Stimulated activated CD8-positive, alpha-beta memory T cell treated with anti-CD3 and anti-CD28 coated beads, Interleukin-2, amount 100 ng/mL, for 1 hour (primary cell): ENCODE measurements around the gene TMEM204.

Experiments used
- DNase-seq, 2 donors: peaks; one replicate each; pipeline ENCODE4 v3.0.0-alpha.2; 2020; ENCODE audit warnings: low read depth in 2 of 2

TMEM204 gene

DNA sequence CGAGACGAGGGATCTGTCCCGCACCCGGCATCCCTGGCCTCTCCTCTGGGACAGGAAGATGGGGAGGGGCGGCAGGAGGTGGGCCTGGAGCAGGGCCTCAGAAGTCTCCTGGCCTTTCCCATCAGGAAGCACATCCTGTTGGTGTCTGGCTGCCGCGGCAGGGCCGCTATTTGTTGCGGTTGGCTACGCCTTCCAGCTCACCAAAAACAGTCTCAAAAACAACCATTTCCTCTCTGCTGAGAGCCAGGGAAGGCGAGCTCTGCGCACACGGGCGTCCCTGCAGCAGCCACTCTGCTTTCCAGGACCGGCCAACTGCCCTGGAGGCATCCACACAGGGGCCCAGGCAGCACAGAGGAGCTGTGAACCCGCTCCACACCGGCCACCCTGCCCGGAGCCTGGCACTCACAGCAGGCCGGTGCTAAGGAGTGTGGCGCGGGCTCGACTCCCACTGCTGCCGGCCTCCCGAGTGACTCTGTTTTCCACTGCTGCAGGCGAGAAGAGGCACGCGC lies at the start of gene TMEM204:
TMEM204 (plus strand) TSS at position 224 of the 509 bp plus-strand sequence. CDS start 610 bp downstream, outside the sequence.
- no peak for DNase-seq

DNA sequence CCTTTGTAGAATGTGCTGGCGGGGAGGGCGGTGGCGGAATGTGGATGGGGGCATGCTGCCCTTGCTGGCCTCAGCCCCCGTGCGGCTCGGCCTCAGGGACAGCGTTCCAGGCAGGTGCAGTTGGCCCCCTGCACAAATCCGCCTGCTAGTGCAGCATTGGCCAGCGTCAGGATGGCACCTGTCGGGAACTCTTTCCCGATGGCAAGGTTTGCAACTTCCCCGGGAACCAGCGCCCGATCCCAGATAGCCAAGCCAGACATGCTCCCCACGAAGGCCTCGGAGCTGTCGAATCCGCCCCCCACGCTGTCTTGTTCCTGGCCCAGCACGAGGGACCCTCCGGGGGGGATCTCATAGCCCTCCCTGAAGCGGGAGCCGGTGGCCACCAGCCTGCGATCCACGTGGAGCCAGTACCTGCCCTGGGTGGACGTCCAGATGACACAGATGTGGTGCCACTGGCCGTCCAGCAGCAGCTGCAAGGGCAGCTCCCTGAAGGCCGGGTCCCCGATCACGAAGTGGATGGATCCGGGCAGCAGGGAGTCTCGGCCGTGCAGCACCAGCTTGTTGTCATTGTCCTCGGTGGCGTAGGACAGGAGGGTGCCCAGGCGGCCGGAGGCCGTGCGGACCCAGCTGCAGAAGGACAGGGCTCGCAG lies 47.5 kb upstream of the TMEM204 start:
- DNase-seq, result no peak

DNA sequence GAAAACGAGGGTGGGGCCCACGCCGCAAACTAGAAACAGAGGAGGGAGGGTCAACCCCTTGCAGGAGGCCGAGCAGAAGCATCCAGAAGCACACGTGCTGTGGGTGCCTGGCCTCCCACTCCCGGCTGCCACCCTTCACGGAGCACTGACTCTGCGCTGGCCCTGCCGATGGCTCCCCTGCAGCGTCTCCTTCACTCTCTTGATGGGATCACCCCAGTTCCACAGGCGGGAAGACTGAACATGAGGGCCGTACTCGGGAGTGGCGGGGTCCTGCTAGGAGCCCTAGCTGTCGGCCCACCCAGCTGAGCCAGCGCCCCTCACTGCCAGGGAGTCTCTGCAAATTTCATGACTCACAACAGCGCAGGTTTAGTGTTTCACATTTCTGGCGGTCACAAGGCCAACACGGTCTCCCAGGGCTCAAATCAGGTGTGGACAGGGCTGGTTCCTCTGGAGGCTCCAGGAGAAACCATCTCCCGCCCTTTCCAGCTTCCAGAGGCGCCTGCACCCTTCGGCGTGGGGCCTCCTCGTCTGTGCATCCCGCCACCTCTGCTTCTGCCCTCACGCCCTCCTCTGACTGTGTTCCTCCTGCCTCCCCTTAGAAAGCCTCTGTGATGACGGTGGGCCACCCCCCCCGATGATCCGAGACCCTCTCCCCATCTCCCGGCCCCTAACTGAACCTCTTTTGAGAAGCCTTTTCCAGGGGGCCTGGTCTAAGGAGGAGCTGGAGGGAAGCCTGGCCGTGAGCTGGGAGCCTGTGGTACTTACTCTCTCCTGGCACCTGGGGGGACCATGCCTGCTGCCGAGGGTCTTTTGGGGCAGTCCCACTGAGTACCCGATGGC lies 46.7 kb upstream of the TMEM204 start:
- no peak for DNase-seq

DNA sequence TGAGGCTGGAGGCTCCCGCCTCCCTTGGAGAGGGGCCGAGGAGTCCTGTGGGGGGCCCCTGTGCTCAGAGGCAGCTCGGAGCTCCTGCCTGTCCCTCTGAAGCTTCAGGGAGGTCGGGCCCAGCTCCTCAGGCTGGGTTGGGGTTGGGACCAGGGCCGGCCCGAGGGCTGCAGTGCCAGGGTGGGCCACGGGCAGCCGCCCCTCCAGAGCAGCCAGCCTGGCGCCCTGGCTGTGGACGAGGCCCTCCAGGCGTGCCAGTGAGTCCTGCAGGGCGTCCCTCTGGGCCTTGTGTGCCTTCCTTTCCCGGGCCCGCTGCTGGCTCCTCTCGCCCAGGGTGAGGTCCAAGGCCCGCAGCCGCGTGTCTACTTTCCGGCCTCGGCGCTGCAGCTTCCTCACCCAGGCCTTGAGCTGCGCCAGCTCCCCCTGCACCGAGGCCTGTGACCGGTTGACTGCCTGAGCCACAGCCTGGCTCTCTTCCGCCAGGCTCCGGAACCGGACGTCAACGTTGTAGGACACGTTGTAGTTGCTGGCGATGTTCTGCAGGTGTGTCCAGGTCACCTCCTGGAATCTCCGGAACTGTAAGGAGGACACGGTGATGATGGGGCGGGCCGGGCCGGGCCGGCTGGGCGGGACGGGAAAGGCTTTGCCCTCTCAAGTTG lies 45.9 kb upstream of the TMEM204 start:
- DNase-seq, result no peak

DNA sequence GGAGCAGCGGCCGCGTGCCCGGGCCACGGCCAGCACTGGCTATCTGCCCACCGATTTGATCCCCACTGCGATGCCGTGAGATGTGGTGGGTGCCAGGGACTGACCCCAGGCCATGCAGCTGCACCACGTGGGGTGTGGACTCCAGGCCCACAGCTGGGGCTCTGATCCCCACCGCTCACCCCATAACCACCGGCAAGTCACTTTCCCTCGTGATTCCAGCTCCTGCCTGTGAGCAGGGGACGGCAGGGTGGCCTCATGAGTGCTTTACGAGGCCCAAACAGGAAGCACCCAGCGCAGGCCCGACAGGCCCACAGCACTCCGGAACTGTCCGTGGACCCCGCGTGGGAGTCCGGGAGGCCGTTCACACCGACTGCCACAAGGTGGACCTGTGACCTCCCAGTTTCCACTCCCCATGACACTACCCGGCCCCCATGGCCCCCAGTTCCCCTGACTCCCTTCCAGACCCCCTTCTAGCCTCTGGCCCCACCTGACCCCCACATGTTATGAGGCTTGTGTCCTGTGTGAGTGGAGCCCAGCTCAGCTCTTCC lies 45.3 kb upstream of the TMEM204 start:
- no peak for DNase-seq

DNA sequence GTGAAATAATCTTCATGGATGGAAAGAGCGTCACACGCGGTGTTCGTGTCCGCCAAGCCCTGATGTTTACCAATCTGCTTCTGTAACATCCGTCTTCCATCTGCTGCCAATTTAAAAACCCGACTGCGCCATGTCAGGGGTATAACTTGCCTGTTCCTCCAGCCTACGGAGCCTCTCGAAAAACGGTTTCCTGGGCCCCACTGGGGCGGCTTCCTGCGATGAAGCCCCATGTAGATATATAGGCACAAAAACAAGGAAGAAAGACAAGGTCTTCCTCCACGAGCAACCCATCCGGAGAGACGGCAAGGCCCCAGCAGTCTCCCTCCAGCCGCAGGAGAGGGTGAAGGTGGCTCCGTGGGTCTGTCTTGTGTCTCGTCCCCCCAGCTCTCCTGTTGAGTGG lies 44.8 kb upstream of the TMEM204 start, which contains the start of gene PTX4:
PTX4 (minus strand) TSS at position 326 of the 400 bp plus-strand sequence; CDS start at position 291, 35 bp downstream.
- no peak for DNase-seq

DNA sequence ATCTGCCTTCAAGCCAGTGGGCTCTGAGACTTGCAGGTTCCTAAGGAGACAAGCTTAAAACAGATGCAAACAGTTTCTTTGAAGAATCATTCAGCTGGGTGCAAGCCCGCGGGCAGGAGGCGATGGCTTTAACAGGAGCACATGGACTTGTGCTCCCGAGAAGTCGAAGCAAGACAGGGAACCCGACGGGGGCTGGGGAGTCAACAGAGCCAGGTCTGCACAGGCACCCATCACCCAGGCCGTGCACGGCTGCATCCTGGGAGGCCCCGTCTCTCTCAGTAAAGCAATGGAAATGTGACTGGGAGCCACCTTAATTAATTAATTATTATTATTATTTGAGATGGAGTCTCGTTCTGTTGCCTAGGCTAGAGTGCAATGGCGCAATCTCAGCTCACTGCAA lies 44.4 kb upstream of the TMEM204 start:
- DNase-seq, result no peak

DNA sequence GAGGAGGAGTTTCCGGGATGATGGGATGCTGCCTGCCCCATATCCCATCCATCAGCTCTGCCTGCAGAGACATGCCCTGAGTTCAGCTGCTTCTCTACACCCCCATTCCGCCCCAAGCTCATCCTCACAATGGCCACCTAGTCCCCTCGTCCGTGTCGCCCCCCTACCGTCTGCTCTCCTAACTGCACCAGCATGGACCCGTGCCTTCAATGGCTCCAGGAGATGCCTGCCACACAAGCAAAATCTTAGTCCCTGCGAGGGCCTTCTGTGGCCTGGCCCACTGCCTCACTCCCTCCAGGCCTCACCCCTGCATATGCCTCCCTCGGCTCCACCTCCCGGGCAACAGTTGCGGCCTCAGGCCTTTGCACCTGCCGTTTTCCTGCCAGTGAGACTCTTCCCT lies 42.1 kb upstream of the TMEM204 start:
- no peak for DNase-seq

DNA sequence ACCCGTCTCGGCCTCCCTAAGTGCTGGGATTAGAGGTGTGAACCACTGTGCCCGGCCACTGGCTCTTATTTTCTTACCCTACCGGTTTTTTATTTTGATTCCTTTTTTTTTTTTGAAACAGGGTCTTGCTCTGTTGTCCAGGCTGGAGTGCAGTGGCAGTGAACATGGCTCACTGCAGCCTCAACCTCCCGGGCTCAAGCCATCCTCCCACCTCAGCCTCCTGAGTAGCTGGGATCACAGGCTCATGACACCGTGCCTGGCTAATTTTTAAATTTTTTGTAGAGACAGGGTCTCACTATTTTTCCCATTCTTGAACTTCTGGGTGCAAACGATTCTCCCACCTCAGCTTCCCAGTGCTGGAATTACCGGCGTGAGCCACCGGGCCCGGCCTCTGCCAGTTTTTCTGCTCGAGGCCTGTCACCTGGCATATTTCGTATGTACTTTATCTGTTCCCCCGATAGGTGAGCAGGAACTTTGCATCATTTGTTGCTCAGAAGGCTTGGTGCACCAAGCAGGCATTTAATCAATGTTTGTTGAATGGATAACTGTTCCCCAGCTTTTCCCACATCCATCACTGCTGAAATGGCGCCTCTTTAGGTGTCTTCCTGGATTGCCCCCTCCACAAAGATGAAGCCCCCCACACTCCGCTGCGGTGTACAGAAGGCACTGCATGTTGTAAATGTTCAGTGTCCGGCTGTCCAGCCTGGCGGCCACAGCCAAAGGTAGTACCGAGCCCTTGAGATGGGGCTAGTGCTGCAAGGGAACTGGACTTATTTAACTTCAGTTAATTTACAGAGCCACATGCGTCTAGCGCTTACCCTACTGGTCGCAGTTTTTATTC lies 41.2 kb upstream of the TMEM204 start:
- DNase-seq, result no peak

DNA sequence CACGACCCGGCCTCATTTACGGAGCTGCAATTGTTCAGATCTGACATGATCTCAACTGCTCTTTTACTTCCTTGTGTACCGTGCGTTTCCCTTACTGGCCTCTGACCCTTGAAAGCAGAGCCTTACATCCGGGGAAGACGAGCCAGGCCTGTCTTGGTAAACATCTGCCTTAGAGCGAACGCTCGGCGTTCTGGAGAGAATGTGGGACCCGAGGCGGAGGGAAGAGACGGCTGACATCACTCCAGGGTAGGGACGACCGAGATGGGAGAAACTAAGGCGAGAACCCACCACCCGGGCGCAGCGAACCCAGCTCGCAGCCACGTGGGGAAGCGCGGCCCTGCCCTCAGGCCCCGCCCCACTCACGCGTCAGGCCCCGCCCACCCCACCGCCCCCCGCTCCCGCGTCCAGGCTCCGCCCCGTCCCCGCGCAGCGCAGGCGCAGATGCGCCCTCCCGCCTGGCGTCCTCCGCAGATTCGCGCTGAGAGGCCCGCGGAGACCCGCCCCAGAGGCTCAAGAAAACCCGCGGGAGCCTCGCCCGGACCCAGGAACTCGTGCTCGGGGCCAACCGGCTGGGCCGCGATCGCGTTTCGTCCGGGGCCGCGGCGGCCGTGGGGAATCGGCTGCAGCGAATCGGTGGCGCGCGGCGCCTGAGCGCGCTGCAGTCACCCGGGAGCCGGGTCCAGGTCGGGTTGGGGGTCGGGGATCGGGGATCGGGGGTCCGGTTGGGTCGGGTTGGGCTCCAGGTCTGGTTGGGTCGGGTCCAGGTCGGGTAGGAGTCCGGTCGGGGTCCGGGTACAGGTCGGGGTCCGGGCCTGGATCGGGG lies 40.3 kb upstream of the TMEM204 start, which contains the start of gene TELO2:
TELO2 (plus strand) TSS at position 438 of the 823 bp plus-strand sequence. CDS start 922 bp downstream, outside the sequence.
- DNase-seq, result peak; percentile 68 to 83

DNA sequence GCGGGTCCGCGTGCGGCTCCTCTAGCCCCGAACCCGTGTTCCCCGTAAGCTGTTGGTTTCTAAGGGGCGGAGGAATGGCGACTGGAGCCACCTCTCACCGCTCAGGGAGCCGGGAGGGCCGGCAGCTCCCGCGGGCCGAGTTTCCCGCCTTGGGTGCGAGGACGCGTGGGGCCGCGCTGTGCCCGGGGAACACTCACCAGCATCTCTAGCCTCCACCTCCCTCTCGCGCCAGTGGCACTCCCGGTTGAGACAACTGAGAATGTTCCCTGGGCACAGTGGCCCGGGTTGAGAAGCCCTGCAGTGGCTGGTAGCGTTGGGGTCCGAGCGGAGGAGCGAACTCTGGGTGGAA lies 39.7 kb upstream of the TMEM204 start:
- DNase-seq, result no peak

DNA sequence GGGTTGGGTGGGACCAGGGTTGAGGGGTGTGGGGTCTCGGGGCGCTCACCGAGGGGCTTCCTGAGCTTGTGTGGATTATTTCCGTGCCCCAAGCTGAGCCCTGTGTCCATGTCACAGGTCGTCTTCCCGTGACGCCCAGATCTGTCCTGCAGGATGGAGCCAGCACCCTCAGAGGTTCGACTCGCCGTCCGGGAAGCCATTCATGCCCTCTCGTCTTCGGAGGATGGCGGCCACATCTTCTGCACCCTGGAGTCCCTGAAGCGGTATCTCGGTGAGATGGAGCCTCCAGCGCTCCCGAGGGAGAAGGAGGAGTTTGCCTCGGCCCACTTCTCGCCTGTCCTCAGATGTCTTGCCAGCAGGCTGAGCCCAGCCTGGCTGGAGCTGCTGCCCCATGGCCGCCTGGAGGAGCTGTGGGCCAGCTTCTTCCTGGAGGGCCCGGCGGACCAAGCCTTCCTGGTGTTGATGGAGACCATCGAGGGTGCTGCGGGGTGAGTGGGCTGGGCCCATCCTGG lies 39.3 kb upstream of the TMEM204 start:
- DNase-seq, result no peak

DNA sequence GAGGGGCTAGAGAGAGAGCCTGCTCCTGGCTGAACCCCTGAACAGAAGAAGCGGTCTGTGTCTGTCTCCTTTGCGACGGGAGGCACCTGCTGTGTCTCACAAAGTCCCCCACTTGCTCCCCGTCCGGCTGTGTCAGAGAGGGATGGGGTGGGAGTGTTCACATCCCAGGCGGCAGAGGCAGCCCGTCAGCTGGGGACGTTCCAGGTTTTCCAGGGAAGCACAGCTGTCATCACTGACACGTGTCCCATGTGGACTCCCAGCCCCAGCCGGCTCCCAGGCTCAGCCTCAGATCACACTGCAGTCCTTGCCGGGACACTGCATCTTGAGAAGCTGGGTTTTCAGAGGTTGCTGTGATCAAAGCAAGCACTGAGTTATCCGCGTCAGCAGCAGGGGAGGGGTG lies 38.8 kb upstream of the TMEM204 start:
- no peak for DNase-seq

DNA sequence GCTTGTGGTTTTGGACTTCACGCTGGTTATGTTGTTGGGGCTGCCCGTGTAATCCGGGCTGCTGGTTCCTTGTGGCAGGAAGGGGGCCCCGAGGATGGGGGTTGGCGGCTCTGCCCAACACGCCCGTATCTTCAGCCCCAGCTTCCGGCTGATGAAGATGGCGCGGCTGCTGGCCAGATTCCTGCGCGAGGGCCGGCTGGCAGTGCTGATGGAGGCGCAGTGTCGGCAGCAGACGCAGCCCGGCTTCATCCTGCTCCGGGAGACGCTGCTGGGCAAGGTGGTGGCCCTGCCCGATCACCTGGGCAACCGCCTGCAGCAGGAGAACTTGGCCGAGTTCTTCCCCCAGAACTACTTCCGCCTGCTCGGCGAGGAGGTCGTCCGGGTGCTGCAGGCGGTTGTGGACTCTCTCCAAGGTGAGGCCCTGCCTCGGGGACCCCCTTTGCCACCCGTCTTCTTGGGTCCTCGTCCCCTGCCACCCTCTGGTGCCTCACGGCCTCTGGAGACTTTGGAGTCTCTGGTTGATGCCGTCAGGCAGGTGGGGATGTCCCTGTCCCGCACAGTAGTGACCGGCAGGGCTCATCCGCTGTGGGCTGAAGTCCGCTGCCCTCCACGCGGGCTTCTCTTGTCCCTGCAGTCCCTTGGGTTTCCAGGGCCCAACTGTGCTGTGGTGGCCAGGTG lies 38.1 kb upstream of the TMEM204 start:
- DNase-seq, result no peak

DNA sequence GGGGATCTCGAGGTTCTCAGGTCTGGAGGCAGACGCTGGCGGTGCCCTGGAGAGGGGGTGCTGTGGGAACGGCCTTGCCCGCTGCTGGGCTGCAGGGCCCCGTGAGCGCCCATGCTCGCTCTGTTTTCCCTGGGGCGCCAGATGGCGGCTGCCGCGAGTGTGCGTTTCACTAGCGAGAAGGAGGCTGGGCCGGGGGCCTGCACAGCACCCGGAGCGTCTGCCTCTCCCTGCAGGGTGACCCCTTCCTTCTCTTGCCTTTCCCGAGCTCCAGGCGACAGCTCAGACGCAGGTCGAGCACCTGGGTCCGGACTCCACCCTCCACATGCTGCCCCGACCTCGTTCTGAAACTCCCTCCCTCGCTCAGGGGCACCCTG lies 37.6 kb upstream of the TMEM204 start:
- no peak for DNase-seq

DNA sequence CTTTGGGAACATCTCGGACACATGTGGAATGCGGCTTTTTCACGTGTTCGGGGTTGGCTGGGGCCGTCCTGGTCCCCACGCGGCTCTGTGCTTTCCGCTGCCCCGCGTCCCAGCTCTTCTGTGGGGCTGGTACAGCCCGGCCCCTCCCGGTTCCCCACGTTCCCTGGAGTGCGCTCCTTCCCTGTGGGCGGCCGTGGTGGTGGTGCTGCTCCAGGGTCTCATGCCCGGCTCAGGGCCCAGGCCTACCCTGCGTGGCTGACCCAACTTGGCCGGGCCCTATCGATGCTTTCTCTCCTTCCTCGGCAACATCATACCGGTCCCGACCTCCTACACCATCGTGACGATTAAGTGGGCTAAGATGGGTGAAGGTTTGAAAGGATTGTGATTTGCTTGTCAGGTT lies 37.0 kb upstream of the TMEM204 start:
- no peak for DNase-seq

DNA sequence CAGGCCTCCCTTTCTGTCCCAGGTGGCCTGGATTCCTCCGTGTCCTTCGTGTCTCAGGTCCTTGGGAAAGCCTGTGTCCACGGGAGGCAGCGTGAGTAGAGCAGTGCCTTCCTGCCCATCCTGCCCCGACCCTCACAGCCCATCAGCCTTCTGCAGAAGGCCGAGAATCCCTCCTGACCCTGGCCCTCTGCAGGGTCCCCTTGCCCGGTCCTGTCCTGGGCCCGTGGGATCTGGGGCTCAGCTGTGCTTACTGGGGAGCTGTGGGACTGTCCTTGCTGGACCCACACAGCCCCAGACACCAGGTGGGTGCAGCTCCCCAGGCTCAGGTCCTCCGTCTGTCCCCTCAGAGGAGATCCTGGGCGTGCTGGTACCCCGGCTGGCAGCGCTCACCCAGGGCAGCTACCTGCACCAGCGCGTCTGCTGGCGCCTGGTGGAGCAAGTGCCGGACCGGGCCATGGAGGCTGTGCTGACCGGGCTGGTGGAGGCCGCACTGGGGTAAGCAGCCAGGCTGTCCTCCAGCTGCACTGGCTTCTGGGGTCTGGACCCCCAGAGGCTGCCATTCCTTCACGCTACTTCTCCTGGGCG lies 36.4 kb upstream of the TMEM204 start:
- no peak for DNase-seq

DNA sequence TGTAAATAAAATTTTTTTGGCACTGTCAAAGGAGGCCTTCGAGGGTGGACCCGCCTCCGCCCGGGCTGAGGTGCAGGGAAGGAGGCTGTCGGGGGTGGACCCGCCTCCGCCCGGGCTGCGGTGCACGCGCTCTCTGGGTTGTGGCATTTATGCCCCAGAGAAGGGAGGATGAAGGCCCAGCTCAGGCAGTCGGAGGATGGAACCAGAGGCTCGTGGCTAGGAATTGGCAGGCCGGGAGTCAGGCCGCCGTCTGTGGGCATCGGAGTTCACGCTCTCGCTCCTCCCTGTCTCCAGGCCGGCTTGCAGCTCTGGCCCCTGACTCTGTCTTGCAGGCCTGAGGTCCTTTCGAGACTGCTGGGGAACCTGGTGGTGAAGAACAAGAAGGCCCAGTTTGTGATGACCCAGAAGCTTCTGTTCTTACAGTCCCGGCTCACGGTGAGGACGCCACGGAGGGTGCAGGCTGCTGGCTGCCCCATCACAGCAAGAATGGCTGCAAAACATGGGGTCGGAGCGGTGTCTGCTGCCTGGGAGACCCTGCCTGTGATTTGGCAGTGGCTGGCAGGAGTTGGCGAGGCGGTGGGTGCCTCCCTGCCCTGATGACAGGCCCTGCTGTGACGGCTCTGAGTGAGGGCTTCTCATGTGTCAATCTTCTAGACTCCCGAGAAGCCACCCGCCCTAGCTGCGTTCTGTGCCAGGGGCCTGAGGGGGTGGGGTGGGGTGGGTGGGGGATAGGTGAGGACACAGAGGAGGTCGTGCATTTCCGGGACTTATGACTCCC lies 34.4 kb upstream of the TMEM204 start:
- no peak for DNase-seq
